Activated CD8-positive, alpha-beta T cell treated with anti-CD3 and anti-CD28 coated beads for 36 hours (primary cell): ENCODE data around the gene ASAP3. TPM values are rescaled to one million over a fixed set of nuclear protein-coding genes. Genes with fewer than 3 reads are reported as not detected.

ENCODE experiments used
- ATAC-seq: fragments of 200-7000 bp; cut with Tn5 transposase; one replicate; pipeline ENCODE4 v1.10.0; 2021; ENCODE audit warnings: mild to moderate bottlenecking, moderate library complexity
- CTCF ChIA-PET: fragments of 350-600 bp; sonication (Branson Sonifier 250); formaldehyde crosslinking; loops from one replicate; lab custom pipeline; 2021; ENCODE audit warnings: antibody characterized with exemption; lab: Charles Lee
- POLR2A ChIA-PET: fragments of 350-600 bp; sonication (Branson Sonifier 250); formaldehyde crosslinking; loops from one replicate; lab custom pipeline; 2021; ENCODE audit warnings: antibody characterized with exemption; lab: Charles Lee
- DNase-seq: peaks from one replicate; pipeline ENCODE4 v3.0.0-alpha.2; 2020
- H3K27ac Mint-ChIP-seq: one replicate; pipeline ENCODE4 v1.8.0; 2021; ENCODE audit warnings: mild to moderate bottlenecking, mixed read lengths
- H3K27me3 Mint-ChIP-seq: one replicate; pipeline ENCODE4 v1.8.0; 2021; ENCODE audit warnings: mixed read lengths
- H3K36me3 Mint-ChIP-seq: one replicate; pipeline ENCODE4 v1.8.0; 2021; ENCODE audit warnings: low read depth, mixed read lengths
- H3K4me1 Mint-ChIP-seq: one replicate; pipeline ENCODE4 v1.8.0; 2021; ENCODE audit warnings: low read depth, mixed read lengths
- H3K4me3 Mint-ChIP-seq: one replicate; pipeline ENCODE4 v1.8.0; 2021; ENCODE audit warnings: mild to moderate bottlenecking, moderate library complexity, mixed read lengths
- H3K9me3 Mint-ChIP-seq: one replicate; pipeline ENCODE4 v1.8.0; 2021; ENCODE audit warnings: mixed read lengths
- CTCF ChIP-seq: fragments of 200-600 bp; IDR thresholded peaks from one replicate; pipeline ENCODE4 v1.8.0; 2022; ENCODE audit warnings: antibody characterized with exemption, mild to moderate bottlenecking
- intact Hi-C: fragments of 100-400 bp; cut with micrococcal nuclease; formaldehyde crosslinking; loops from one replicate; pipeline ENCODE4 v1.10.0; 2022
- total RNA-seq, 2 experiments: library from RNA; stranded (reverse); gene quantifications; one replicate each; pipeline ENCODE4 v1.2.3, GENCODE V29; 2021

The ASAP3 gene
- total RNA-seq, 2 experiments from 2014 or later: 0.29 to 0.74 TPM

DNA sequence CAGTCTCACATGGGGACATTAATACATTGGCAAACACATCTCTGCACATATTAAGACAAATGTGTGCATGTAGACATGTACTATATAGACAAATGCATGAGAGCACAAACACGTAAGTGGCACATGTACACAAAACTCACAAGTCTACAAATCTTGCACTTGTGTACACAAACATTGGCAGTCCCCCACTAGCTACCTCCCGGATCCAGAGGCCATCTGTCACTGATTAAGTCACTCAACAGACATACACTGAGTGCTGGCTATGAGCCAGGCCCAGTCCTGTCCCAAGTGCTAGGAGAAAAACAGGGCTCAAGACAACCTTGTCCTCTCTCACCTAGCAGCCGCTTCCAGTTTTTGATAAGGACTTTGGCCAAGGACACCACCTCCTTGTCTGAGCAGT lies 66.4 kb downstream of the ASAP3 start:
- DNase-seq: no peak
- CTCF ChIA-PET: interaction anchor here (1.4 to 3.4 kb wide), 3 partner anchors 13 to 17 kb away, joined by 3 to 9 read pairs (median 7); no protein-coding TSS in a partner anchor

GRCh38 chr1:23416964-23417363 lies 67.0 kb downstream of the ASAP3 start:
- Mint-ChIP-seq H3K9me3 (no peaks in the 10 kb centered on the region), H3K36me3 (no peaks in the 10 kb centered on the region), H3K27ac (no peak overlapping the region), H3K4me1 (peaks cover 2% of the 10 kb centered on the region), H3K4me3 (no peak overlapping the region), H3K27me3 (no peaks in the 10 kb centered on the region)
- no peak for ATAC-seq
- no peak for DNase-seq
- intact Hi-C loops: no loop called here
- no peak for TF ChIP-seq CTCF
- ChIA-PET CTCF (interaction anchor here (2.4 to 3.4 kb wide), 2 partner anchors 12 to 14 kb away, joined by 7 to 9 read pairs; no protein-coding TSS in a partner anchor), POLR2A (no interaction called here)

More for the DNA sequence above, 66.4 kb downstream of the ASAP3 start:
- TF ChIP-seq CTCF: no peak
- Mint-ChIP-seq H3K27me3 (no peaks in the 10 kb centered on the region), H3K36me3 (no peaks in the 10 kb centered on the region), H3K27ac (no peak overlapping the region), H3K9me3 (no peaks in the 10 kb centered on the region), H3K4me1 (peaks cover 8% of the 10 kb centered on the region), H3K4me3 (no peak overlapping the region)
- POLR2A ChIA-PET: no interaction called here
- no peak for ATAC-seq
- intact Hi-C loops: no loop called here

DNA sequence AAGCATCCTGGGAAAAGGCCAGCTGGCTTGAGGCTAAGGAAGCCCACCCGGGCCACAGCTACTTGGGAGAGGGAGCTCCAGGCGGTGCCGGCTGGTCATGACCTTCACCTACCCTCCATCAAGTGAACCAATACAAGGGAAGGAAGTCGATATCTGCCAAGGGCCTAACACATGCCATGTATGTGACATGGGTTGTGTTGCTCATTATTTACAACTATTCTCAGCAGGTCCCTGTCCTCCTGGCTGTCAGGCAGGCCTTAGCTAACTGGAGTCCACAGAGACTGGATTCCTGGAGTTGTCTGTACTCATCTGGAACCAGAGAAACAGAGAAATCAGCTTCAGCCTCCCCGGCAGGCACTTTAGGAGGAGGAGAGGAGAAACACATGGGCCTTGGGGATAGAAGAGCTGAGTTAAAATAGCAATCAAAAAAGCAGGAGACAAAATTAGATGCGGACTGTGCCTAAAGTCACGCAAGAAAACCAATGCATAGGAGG lies 75.1 kb downstream of the ASAP3 start:
- DNase-seq: no peak
- CTCF ChIA-PET: interaction anchor here (0.9 kb wide), 1 partner anchor 27 kb away, joined by 4 read pairs; no protein-coding TSS in a partner anchor
- Mint-ChIP-seq H3K36me3 (no peaks in the 10 kb centered on the region), H3K27me3 (no peaks in the 10 kb centered on the region), H3K4me3 (no peak overlapping the region), H3K9me3 (no peaks in the 10 kb centered on the region), H3K27ac (no peak overlapping the region), H3K4me1 (peaks cover 4% of the 10 kb centered on the region)
- TF ChIP-seq CTCF: no peak
- intact Hi-C loops: no loop called here
- ATAC-seq: no peak
- POLR2A ChIA-PET: interaction anchor here (1.0 kb wide), 1 partner anchor 9 kb away, joined by 3 read pairs; no protein-coding TSS in a partner anchor

DNA sequence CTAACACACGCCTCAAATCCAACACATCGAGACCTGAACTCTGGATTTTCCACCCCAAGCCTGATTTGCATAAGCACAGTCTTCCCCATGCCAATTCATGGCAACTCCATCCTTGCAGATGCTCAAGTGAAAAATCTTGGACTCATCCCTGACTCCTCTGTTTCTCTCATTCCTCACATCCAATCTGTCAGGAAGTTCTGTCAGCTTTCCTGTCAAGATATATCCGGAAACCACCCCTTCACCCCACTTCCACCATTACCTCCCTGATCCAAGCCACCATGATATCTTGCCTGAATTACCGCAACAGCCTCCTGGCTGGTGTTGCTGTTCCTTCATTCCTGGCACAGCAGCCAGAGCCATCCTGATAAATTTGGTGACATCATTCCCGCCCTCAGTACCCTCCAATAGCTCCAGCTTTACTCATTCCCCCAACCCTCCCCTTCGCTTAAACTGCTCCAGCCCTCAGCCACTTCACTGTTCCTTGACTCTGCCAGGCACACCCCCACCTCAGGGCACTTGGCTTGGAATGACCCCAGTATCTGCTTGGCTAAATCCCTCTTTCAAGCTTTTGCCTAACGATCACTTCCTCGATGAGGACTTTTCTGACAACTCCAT lies 76.9 kb downstream of the ASAP3 start:
- CTCF ChIA-PET: no interaction called here
- no peaks in the 10 kb centered on the region for H3K9me3 Mint-ChIP-seq
- no peaks in the 10 kb centered on the region for H3K36me3 Mint-ChIP-seq
- ATAC-seq (no peak), DNase-seq (no peak)
- intact Hi-C loops: no loop called here
- no peak overlapping the region for H3K27ac Mint-ChIP-seq
- POLR2A ChIA-PET: no interaction called here
- H3K4me1 Mint-ChIP-seq: peaks cover 4% of the 10 kb centered on the region
- no peaks in the 10 kb centered on the region for H3K27me3 Mint-ChIP-seq
- TF ChIP-seq CTCF: no peak
- H3K4me3 Mint-ChIP-seq: no peak overlapping the region

- H3K4me1 Mint-ChIP-seq: peaks cover 4% of the 10 kb centered on the region
- no peak for DNase-seq
- TF ChIP-seq CTCF: no peak
- no peak for ATAC-seq
- intact Hi-C loops: no loop called here
- no peaks in the 10 kb centered on the region for H3K27me3 Mint-ChIP-seq
- ChIA-PET POLR2A (no interaction called here), CTCF (interaction anchor here (3.5 to 3.7 kb wide), 2 partner anchors 15 to 92 kb away, joined by 17 to 22 read pairs; no protein-coding TSS in a partner anchor)
- no peaks in the 10 kb centered on the region for H3K36me3 Mint-ChIP-seq
- H3K27ac Mint-ChIP-seq: no peak overlapping the region
- no peaks in the 10 kb centered on the region for H3K9me3 Mint-ChIP-seq
- H3K4me3 Mint-ChIP-seq: no peak overlapping the region
Measured at GRCh38 chr1:23405946-23406345, 78.0 kb downstream of the ASAP3 start.
